Stimulated activated CD8-positive, alpha-beta memory T cell treated with anti-CD3 and anti-CD28 coated beads, Interleukin-12 subunit alpha, Interleukin-12 subunit beta, amount 100 ng/mL, for 4 hours (primary cell): ENCODE results near the gene TPCN2.

Experiments used
- DNase-seq: peaks from one replicate; pipeline ENCODE4 v3.0.0-alpha.2; 2020; ENCODE audit warnings: low read depth

Gene TPCN2

GRCh38 chr11:69010964-69011623 lies 37.6 kb upstream of the TPCN2 start:
- no peak for DNase-seq

GRCh38 chr11:69011624-69012091 lies 37.1 kb upstream of the TPCN2 start:
- no peak for DNase-seq

GRCh38 chr11:69012092-69013008 lies 36.4 kb upstream of the TPCN2 start:
- DNase-seq: no peak

- no peak for DNase-seq
These were observed 35.5 kb upstream of the TPCN2 start, which contains the start of gene MRGPRF for GRCh38 chr11:69013009-69013951. MRGPRF (minus strand) TSS chr11:69013246; CDS start chr11:69009901, 3,345 bp downstream.

- no peak for DNase-seq
These were observed 34.5 kb upstream of the TPCN2 start for GRCh38 chr11:69014084-69014851.

GRCh38 chr11:69014898-69015549 lies 33.7 kb upstream of the TPCN2 start:
- DNase-seq: no peak

- no peak for DNase-seq
These were observed 30.8 kb upstream of the TPCN2 start for GRCh38 chr11:69017951-69018350.

- no peak for DNase-seq
These were observed 29.8 kb upstream of the TPCN2 start for GRCh38 chr11:69018924-69019323.

- no peak for DNase-seq
These were observed 26.5 kb upstream of the TPCN2 start for GRCh38 chr11:69022260-69022659.

- no peak for DNase-seq
These were observed 24.2 kb upstream of the TPCN2 start for GRCh38 chr11:69024509-69024908.

- DNase-seq: no peak
These were observed 20.9 kb upstream of the TPCN2 start for GRCh38 chr11:69027704-69028372.

- no peak for DNase-seq
These were observed 18.4 kb upstream of the TPCN2 start for GRCh38 chr11:69030301-69030700.

- DNase-seq: no peak
These were observed 15.9 kb upstream of the TPCN2 start for GRCh38 chr11:69032833-69033232.

- DNase-seq: no peak
These were observed 15.3 kb upstream of the TPCN2 start for GRCh38 chr11:69033431-69033830.

GRCh38 chr11:69034123-69034867 lies 14.4 kb upstream of the TPCN2 start:
- no peak for DNase-seq

- DNase-seq: no peak
These were observed 13.4 kb upstream of the TPCN2 start for GRCh38 chr11:69035150-69035945.

GRCh38 chr11:69035946-69036340 lies 12.8 kb upstream of the TPCN2 start:
- no peak for DNase-seq

- DNase-seq: no peak
These were observed 11.7 kb upstream of the TPCN2 start for GRCh38 chr11:69037074-69037473.

GRCh38 chr11:69037544-69037943 lies 11.2 kb upstream of the TPCN2 start:
- no peak for DNase-seq
